ENCODE measurements around the gene TNFRSF4.

Gene TNFRSF4

DNA sequence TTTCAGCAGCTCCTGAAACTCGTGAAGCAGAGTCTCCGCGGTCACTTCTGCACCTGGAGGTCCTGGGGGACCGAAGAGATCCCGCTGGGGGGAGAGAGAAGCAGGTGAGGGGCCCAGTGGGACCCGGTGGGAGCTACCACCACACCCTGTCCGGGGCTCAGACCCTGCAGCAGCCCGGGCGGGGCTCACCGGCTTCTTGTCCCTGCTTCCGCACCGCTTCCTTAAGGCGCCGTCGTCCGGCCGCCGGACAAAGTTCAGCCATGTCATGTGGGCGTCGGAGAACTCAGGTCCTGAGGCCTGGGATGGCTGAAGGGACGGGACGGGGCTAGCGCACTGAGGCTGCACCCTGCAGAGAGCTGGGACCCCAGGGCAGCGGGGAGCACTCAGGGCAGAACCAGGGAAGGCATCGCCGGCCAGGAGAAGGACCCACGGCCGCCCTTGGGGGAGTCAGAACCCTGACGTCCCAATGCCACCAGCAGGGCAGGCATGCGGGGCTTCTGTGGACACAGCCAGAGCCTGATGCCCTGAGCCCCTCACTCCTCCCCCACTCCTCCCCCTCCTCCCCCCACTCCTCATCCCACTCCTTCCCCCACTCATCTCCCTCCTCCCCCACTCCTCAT is 30.3 kb upstream of the TNFRSF4 start:
- no peak overlapping the region for H3K27ac ChIP-seq
- TF ChIP-seq, protein P1, sequence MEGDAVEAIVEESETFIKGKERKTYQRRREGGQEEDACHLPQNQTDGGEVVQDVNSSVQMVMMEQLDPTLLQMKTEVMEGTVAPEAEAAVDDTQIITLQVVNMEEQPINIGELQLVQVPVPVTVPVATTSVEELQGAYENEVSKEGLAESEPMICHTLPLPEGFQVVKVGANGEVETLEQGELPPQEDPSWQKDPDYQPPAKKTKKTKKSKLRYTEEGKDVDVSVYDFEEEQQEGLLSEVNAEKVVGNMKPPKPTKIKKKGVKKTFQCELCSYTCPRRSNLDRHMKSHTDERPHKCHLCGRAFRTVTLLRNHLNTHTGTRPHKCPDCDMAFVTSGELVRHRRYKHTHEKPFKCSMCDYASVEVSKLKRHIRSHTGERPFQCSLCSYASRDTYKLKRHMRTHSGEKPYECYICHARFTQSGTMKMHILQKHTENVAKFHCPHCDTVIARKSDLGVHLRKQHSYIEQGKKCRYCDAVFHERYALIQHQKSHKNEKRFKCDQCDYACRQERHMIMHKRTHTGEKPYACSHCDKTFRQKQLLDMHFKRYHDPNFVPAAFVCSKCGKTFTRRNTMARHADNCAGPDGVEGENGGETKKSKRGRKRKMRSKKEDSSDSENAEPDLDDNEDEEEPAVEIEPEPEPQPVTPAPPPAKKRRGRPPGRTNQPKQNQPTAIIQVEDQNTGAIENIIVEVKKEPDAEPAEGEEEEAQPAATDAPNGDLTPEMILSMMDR (IDR thresholded peaks at IDR 0.05): no peak
- TF ChIP-seq ZFX (IDR thresholded peaks at IDR 0.05; ENCODE audit: borderline replicate concordance): no peak

DNA sequence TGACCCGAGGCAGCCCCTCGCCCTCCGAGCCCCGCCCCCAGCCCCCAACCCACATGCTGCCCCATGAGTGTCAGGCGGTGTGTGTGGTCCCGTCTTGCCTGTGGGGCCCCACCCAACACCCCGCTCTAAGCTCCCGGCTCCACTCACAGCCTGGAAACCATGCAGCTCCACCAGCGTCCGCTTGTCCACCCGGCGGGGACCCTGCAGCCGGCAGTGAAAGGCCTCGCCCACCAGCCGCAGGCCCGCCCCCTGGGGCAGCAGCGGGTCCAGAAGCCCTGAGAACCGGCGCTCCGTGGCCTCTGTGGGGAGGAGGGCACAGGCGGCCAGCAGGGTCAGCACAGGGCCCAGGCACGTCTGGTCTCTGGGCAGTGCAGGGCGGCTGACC is 29.8 kb upstream of the TNFRSF4 start:
- no peak overlapping the region for H3K27ac ChIP-seq
- TF ChIP-seq ZFX (IDR thresholded peaks at IDR 0.05; ENCODE audit: borderline replicate concordance): no peak
- TF ChIP-seq, protein P1 (IDR thresholded peaks at IDR 0.05): no peak

DNA sequence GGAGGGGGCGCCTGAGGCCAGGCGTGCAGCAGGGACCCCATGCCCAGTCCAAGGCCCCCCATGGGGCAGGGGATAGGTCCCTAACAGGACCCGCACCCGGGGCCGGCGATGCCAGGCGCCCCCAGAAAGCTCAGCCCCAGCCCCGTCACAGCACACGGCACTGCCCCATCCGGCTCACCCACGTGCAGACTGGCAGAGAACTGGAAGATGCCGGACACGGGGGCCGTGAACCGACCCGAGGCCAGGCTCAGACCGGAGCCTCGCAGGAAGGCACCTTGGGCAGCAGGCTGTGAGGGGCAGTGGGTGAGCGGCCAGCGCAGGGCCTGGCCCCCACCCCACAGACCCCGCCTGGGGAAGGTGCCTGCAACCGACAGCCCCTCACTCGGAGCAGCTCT is 29.3 kb upstream of the TNFRSF4 start:
- TF ChIP-seq, protein P1 (IDR thresholded peaks at IDR 0.05): no peak
- no peak for TF ChIP-seq ZFX (IDR thresholded peaks at IDR 0.05; ENCODE audit: borderline replicate concordance)
- H3K27ac ChIP-seq: no peak overlapping the region

DNA sequence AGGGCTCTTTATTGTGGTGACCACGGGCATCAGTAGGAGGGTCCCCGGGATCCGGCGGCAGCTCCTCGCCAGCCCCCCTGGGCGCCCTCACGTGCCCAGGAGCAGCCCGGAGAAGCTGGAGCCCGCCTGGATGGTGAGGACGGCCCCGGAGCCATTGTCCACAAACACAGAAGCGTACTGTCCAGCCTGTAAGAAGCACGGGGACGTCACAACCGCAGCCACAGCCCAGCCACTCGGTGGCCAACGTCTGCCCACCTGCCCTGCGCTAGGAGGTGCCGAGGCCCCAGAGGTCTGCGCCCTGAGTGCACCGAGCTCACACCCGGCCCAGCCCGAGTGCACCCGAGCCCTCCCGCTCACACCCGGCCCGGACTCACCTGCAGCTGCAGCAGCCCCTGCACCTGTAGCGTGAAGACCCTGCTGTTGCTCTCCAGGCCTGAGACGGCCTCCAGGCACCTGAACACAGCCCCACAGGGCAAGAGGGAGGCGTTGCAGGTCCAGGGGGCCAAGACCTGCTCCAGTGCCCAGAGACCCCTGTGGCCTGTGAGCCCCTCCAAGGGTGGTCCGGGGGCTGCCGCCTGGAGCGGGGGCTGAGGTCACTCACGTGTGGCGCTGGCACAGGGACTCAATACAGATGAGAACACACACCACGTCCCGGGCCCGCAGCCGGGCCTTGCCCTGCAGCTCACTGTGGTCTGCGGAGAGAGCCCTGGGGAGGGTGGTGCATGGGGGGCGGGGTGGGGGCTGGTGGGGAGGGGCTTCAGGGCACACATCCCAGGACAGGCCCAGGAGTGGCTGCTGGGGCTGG is 28.7 kb upstream of the TNFRSF4 start:
- H3K27ac ChIP-seq: no peak overlapping the region
- TF ChIP-seq, protein P1 (IDR thresholded peaks at IDR 0.05): no peak
- TF ChIP-seq ZFX (IDR thresholded peaks at IDR 0.05; ENCODE audit: borderline replicate concordance): no peak

DNA sequence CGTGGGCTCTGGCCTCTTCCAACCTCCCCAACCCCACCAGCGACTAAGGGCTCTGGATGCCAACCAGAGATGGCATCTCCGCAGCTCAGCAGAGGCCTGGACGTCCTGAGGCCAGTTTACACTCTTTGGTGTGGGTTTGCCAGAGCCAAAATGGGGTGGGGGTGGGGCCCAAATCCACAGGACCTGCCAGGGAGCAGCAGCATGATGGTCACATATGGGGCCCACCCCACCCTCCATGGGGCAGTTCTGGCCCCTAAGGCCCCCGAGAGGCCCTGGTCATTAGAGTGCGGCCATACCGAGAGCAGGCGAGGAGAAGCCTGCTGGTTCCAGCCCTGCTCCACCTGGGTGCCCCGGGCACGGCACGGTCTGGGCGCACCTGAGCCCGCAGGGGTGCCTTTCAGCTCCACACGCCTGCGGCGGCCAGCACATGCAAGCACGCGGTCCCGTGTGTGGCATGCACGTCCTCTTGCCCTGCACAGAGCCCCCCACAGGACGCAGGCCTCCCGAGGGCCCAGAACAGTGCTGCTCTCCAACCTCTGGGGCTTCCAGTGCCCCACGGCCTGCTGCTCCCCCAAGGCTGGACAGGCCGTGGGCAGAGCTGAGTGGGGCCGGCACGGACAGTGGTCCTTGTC is 27.8 kb upstream of the TNFRSF4 start:
- no peak overlapping the region for H3K27ac ChIP-seq
- TF ChIP-seq, protein P1 (IDR thresholded peaks at IDR 0.05): no peak
- TF ChIP-seq ZFX (IDR thresholded peaks at IDR 0.05; ENCODE audit: borderline replicate concordance): no peak

DNA sequence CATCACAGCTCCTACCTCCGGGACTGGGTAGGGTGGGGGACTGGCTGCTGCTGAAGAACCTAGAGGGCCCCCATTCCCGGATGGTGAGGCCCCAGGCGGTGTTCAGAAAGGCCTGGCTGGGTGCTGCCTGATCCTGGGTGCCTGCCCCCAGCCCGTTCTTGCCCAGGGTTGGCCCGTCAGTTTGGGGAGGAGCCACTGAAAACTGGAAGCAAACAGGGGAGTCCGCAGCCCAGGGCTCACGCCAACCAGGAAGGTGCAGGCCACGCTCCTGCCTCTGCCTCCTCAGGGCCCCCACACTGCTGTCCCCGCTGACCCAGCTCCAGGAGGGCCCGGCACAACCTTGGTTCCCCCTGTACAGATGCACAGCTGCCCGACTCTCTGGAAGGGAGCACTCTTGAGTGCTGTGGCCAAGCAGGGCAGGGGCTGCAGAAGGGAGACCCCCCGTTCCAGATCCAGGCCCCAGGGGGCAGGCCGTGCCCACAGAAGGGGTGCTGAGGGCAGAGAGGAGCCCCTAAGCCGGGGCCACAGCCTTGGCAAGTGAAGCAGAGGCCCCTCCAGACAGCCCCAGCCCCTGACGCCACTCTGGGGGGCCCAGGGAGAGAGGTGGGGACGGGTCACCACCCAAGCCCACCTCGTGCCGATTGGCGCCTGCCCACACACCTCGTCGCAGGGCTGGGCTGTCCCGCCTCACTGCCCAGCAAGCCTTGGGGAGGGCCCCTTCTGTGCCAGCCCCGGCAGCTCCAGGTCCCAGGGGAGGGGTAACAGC is 27.1 kb upstream of the TNFRSF4 start:
- TF ChIP-seq, protein P1 (IDR thresholded peaks at IDR 0.05): no peak
- no peak for TF ChIP-seq ZFX (IDR thresholded peaks at IDR 0.05; ENCODE audit: borderline replicate concordance)
- no peak overlapping the region for H3K27ac ChIP-seq

Measured in 22Rv1 (cell line).